NB4 (cell line): Measurements from ENCODE around the gene SMIM13.

Source experiments
- DNase-seq: peaks from one replicate; pipeline ENCODE4 v3.0.0; 2010; ENCODE audit warnings: low read depth
- H3K4me3 ChIP-seq: one replicate; pipeline ENCODE4 v1.5.1; 2011; ENCODE audit warnings: mild to moderate bottlenecking, low read depth, low read length, moderate library complexity
- MYC ChIP-seq: IDR thresholded peaks from 2 replicates; pipeline ENCODE4 v1.6.1; 2011; ENCODE audit warnings: low read depth, low read length
- POLR2A ChIP-seq: IDR thresholded peaks from 2 replicates; pipeline ENCODE4 v1.6.1; 2011; ENCODE audit warnings: mild to moderate bottlenecking; ENCODE audit not compliant: insufficient read length; ENCODE audit errors: extremely low read depth
- TF ChIP-seq, protein P1 (sequence below): IDR thresholded peaks from one replicate; pipeline ENCODE4 v1.5.1; 2012; ENCODE audit warnings: low read depth, low read length
- TF ChIP-seq, protein P2 (sequence below): IDR thresholded peaks from 2 replicates; pipeline ENCODE4 v1.6.1; 2011; ENCODE audit warnings: low read depth, low read length

The SMIM13 gene

DNA sequence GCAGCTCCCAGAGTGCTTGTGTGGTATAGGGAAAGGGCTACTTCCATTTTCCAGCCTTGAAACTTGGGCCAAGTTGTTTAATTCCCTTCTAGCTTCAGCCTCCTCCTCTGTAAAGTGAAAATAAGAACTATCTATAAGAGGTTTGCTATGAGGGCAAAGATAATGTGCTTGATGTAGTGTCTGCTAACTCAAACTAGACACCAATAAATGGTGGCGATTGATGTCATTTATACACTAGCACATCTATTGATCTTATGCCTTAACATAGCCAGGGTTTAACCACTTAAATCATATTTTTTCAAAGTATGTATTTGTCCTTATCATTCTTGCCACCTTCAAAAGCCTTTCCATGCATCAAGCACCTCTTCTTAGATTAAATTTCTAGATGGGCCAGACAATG, 83.6 kb downstream of the SMIM13 start:
- TF ChIP-seq, protein P1, sequence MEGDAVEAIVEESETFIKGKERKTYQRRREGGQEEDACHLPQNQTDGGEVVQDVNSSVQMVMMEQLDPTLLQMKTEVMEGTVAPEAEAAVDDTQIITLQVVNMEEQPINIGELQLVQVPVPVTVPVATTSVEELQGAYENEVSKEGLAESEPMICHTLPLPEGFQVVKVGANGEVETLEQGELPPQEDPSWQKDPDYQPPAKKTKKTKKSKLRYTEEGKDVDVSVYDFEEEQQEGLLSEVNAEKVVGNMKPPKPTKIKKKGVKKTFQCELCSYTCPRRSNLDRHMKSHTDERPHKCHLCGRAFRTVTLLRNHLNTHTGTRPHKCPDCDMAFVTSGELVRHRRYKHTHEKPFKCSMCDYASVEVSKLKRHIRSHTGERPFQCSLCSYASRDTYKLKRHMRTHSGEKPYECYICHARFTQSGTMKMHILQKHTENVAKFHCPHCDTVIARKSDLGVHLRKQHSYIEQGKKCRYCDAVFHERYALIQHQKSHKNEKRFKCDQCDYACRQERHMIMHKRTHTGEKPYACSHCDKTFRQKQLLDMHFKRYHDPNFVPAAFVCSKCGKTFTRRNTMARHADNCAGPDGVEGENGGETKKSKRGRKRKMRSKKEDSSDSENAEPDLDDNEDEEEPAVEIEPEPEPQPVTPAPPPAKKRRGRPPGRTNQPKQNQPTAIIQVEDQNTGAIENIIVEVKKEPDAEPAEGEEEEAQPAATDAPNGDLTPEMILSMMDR = no peak
- TF ChIP-seq POLR2A = no peak
- no peak for DNase-seq
- no peak overlapping the region for H3K4me3 ChIP-seq

DNA sequence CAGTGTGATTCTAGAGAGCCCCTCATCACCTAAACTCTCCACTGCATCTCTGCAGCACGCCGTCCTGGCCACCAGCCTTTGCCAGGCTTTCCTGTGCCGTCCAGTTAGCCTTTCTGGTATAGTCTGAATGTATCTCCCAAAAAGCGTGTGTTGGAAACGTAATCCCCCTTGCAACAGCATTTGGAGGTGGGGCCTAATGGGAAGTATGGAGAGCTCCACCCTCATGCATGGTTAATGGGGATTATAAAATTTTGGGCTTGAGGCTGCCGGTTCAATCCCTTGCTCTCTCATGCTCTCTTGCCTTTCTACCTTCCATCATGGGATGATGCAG, 85.4 kb downstream of the SMIM13 start:
- no peak for DNase-seq
- no peak overlapping the region for H3K4me3 ChIP-seq
- TF ChIP-seq, protein P1 = no peak
- TF ChIP-seq, protein P2, sequence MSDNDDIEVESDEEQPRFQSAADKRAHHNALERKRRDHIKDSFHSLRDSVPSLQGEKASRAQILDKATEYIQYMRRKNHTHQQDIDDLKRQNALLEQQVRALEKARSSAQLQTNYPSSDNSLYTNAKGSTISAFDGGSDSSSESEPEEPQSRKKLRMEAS = no peak
- TF ChIP-seq POLR2A = no peak
- no peak for TF ChIP-seq MYC

DNA sequence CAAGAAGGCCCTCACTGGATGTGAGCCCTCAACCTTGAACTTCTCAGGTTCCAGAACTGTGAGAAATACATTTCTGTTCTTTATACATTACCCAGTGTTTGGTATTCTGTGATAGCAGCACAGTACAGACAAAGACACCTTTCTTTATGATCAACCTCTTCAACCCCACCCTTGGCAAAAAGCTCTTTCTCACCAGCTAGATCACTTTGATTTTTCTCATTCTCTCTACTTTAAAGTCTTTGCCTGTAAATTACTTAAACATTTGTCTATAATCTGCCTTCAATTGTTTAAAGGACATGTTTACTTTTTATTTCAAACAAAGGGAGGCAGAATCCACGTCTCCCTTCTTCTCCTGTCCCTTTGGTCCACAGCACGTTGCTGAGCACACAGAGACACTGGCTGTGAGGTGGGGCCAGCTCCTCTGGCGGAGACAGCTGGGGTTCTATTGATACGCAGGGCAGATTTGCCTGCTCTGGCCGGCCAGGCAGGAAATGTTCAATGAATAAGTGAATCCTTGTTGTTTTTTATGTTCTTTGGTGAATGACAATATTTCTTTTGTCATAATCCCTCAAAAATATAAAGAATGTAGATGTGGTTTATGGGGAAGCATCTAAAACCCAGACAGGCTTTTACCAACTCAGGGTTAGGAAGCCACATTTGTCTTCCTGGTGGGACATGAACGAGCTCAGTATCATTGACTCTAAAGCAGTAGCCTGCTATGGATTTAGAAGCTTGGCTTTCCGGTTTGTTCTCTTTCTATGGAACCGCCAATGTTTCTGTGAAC, 86.0 kb downstream of the SMIM13 start:
- TF ChIP-seq, protein P2 = no peak
- TF ChIP-seq, protein P1 = no peak
- TF ChIP-seq MYC (no peak), POLR2A (no peak)
- H3K4me3 ChIP-seq = no peak overlapping the region
- no peak for DNase-seq

DNA sequence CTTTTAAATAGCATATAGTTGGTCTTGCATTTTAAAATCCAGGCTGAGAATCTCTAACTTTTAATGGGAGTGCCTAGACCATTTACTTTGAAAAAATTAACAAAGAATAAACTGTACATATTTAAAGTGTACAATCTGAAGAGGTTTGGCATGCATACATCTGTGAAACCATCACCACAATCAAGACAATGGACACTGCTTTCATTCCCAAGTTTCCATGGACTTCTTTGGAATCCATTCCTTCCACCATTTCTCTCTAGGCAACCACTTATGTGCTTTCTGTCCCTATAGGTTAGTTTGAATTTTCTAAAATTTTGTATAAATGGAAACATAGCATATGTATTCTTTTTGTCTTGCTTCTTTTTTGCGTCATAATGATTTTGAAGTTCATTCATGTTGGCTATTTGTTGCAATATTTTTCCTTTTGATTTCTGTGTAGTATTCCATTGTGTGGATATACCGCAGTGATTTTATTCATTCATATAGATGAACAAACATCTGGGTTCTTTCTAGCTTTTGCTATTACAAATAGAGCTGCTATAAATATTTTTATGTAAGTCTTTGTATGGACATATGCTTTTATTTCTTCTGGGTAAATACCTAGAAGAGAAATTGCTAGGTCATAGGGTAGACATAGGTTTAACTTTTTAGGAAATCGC, 88.0 kb downstream of the SMIM13 start:
- H3K4me3 ChIP-seq = no peak overlapping the region

DNA sequence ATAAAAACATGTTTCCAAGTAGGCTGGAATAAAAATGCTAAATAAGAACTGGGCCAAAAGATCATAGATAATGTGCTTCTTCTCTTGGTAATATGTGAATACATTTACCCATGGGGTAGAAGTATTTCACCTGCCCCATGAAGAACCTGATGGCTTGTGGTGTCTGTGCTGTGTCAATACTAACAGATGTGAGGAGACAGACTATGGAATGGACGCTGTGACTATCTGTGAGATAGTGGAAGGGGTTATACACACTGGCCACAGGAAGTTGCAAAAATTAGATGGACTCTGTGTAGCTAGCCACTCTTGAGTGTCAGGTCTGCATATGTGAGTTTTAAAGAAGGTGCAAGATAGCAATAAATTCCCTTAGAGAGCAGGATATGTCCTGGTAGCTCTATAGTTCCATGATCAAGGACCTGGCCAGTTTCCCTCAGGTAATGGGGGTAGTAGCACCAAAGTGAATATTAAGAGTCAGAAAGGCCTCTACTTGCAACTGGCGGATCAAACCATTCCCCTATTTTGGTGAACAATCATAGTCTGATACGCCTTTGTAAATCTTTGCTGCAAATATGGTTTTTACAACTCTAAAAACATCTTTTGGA, 90.2 kb downstream of the SMIM13 start:
- no peak overlapping the region for H3K4me3 ChIP-seq
- no peak for TF ChIP-seq POLR2A
- TF ChIP-seq MYC = no peak
- TF ChIP-seq, protein P2 = no peak
- TF ChIP-seq, protein P1 = no peak
- no peak for DNase-seq

More for the DNA sequence above, 88.0 kb downstream of the SMIM13 start:
- TF ChIP-seq POLR2A (no peak), MYC (no peak)
- TF ChIP-seq, protein P2 = no peak
- TF ChIP-seq, protein P1 = no peak
- no peak for DNase-seq
